ENCODE measurements around the gene CBFA2T2.

Gene CBFA2T2

DNA sequence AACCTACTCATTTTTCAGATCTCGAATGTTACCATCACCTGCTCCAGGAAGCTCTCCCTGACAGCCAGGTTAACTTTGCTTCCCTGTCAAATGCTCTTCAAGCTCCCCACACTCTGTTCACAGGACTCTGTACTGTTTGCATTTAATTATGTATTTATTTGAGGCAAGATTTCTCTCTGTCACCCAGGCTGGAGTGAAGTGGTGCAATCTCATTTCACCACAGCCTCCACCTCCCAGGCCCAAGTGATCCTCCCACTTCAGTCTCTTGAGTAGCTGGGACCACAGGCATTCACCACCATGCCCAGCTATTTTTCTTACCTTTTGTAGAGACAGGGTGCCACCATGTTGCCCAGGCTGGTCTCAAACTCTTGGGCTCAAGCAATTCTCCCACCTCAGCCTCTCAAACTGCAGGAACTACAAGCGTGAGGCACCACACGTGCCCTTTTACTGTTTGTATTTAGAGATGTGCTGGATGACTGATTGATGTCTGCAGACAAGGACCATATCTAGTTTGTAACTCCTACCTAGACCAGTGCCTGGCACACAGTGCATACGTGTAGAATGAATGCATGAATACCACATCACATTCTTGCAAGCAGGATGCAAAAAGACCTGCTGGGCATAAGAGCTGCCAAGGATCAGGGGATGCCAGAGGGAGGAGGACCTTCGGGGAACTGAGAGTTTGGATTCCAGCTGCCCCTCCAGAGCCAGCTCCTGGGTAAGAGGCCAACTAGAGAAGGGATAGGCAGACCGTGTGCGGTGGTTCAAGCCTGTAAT is 15.6 kb upstream of the CBFA2T2 start:
- no peak for DNase-seq (ENCODE audit: low read depth, low spot score)
- Histone ChIP-seq H3K4me1 (ENCODE audit: insufficient read depth, insufficient read length) (no peaks in the 10 kb centered on the region), H3K9me3 (ENCODE audit: insufficient read depth, low read length) (no peaks in the 10 kb centered on the region), H3K9ac (ENCODE audit: insufficient read length, low read depth) (no peak overlapping the region), H3K36me3 (ENCODE audit: insufficient read depth, insufficient read length, low read length) (no peaks in the 10 kb centered on the region), H3K27me3 (ENCODE audit: insufficient read depth, insufficient read length) (no peaks in the 10 kb centered on the region), H3K4me3 (ENCODE audit: insufficient read length, low read depth) (no peak overlapping the region)
- no peak for TF ChIP-seq ZNF274 (IDR thresholded peaks at IDR 0.05; ENCODE audit: low read depth, low read length)
- no peak for TF ChIP-seq SUZ12 (IDR thresholded peaks at IDR 0.05; ENCODE audit: extremely low read depth, insufficient read depth, insufficient read length)
- no peak for TF ChIP-seq YY1 (IDR thresholded peaks at IDR 0.05; ENCODE audit: insufficient read depth, insufficient read length)

DNA sequence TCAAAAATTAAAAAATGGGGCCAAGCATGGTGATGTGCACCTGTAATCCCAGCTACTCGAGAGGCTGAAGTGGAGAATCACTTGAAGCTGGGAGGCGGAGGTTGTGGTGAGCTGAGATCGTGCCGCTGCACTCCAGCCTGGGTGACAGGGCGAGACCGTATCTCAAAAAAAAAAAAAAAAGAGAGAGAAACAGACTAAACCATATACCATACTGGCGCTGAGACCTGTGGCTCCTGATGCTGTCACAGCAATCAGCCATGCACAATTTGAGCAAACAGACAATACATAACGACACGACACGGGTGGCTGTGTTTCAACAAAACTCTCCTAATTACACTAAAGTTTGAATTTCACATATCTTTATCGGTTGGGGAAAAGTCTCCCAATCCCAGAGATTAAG is 14.9 kb upstream of the CBFA2T2 start:
- DNase-seq (ENCODE audit: low read depth, low spot score), result no peak
- Histone ChIP-seq H3K27me3 (ENCODE audit: insufficient read depth, insufficient read length) (no peaks in the 10 kb centered on the region), H3K9me3 (ENCODE audit: insufficient read depth, low read length) (no peaks in the 10 kb centered on the region), H3K36me3 (ENCODE audit: insufficient read depth, insufficient read length, low read length) (no peaks in the 10 kb centered on the region), H3K9ac (ENCODE audit: insufficient read length, low read depth) (no peak overlapping the region), H3K4me3 (ENCODE audit: insufficient read length, low read depth) (no peak overlapping the region), H3K4me1 (ENCODE audit: insufficient read depth, insufficient read length) (peaks cover 5% of the 10 kb centered on the region)
- TF ChIP-seq YY1 (IDR thresholded peaks at IDR 0.05; ENCODE audit: insufficient read depth, insufficient read length), result no peak
- no peak for TF ChIP-seq SUZ12 (IDR thresholded peaks at IDR 0.05; ENCODE audit: extremely low read depth, insufficient read depth, insufficient read length)
- no peak for TF ChIP-seq ZNF274 (IDR thresholded peaks at IDR 0.05; ENCODE audit: low read depth, low read length)

DNA sequence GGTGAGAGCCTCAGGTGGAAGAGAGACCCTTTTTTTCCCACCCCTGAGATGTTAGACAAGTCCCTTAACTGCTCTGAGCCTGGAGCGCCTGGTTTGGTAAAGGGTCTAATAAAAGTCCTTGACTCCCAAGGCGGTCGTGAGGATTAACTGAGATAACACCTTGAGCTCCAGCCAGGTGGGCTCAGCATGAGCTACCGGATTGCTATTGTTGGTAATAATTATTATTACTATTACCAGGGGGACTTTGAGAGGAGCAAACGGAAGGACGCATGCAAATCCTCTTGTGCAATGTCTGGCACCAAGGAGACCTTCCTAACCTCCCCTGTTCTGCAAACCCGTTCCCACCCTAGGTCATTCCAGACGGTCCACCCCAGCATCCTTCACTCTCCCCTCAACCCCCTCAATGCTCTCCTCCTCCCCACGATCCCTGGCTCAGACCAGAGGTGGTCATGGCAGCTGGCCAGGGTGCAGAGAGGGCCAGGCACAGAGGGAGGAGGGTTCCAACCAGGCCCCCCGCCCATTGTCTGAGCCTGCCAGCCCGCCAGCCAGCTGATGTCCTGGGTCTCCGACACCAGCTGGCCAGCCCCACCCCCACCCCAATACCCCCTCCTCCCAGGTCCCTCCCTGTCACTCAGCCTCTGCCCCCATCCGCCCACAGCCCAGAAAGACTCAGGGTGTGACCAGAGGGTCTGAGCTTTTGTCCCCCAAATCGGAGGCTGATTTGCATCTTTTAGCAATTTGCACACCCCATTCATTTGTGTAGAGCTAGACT is 14.3 kb upstream of the CBFA2T2 start:
- H3K36me3 ChIP-seq (ENCODE audit: insufficient read depth, insufficient read length, low read length), result no peaks in the 10 kb centered on the region
- no peak for TF ChIP-seq SUZ12 (IDR thresholded peaks at IDR 0.05; ENCODE audit: extremely low read depth, insufficient read depth, insufficient read length)
- no peak for TF ChIP-seq YY1 (IDR thresholded peaks at IDR 0.05; ENCODE audit: insufficient read depth, insufficient read length)
- no peak for TF ChIP-seq ZNF274 (IDR thresholded peaks at IDR 0.05; ENCODE audit: low read depth, low read length)
- H3K9me3 ChIP-seq (ENCODE audit: insufficient read depth, low read length), result no peaks in the 10 kb centered on the region
- H3K27me3 ChIP-seq (ENCODE audit: insufficient read depth, insufficient read length), result no peaks in the 10 kb centered on the region
- peaks cover 5% of the 10 kb centered on the region for H3K4me1 ChIP-seq (ENCODE audit: insufficient read depth, insufficient read length)
- H3K4me3 ChIP-seq (ENCODE audit: insufficient read length, low read depth), result no peak overlapping the region
- DNase-seq (ENCODE audit: low read depth, low spot score), result no peak
- no peak overlapping the region for H3K9ac ChIP-seq (ENCODE audit: insufficient read length, low read depth)

DNA sequence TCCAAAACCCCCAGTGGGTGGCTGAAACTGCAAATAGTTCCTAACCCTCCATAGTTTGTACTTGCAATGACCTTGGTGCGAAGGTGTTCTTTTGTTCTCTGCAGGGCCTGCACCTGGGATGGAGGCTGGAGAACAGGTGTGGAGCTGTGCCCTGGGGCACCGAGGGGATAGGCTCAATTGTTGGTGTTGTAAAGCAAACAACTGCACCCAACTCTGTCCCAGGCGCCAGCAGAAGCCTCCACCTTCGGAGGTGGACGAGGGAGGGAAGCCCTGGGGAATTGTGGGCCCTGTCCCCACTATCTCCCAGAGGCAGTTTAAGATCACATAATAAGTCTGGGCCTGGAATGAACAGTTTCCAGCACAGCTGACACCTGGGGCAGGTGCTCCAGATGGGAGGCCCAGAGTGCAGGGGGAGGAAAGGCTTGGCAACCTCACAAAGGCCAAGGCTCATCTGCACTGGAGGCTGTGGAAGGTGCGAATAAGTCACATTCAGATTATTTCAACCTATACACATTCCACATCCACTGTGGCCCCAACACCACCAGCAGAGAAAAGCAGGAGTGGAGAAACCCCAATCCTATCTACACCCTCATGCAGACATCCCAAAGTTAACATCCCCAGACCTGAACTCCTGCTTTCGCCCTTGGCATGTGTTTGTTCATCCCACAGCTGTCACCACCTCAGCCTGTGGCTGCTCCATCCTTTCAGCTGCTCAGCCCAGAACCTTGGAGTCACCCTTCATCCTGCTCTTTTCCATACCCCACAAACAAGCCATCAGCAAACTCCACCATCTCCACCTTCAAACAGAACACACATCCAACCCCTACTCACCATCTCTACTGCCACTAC is 12.3 kb upstream of the CBFA2T2 start:
- TF ChIP-seq SUZ12 (IDR thresholded peaks at IDR 0.05; ENCODE audit: extremely low read depth, insufficient read depth, insufficient read length) (no peak), ZNF274 (IDR thresholded peaks at IDR 0.05; ENCODE audit: low read depth, low read length) (no peak)
- Histone ChIP-seq H3K9me3 (ENCODE audit: insufficient read depth, low read length) (no peaks in the 10 kb centered on the region), H3K4me1 (ENCODE audit: insufficient read depth, insufficient read length) (peaks cover 5% of the 10 kb centered on the region), H3K4me3 (ENCODE audit: insufficient read length, low read depth) (no peak overlapping the region), H3K9ac (ENCODE audit: insufficient read length, low read depth) (no peak overlapping the region), H3K27me3 (ENCODE audit: insufficient read depth, insufficient read length) (no peaks in the 10 kb centered on the region), H3K36me3 (ENCODE audit: insufficient read depth, insufficient read length, low read length) (no peaks in the 10 kb centered on the region)
- no peak for DNase-seq (ENCODE audit: low read depth, low spot score)

DNA sequence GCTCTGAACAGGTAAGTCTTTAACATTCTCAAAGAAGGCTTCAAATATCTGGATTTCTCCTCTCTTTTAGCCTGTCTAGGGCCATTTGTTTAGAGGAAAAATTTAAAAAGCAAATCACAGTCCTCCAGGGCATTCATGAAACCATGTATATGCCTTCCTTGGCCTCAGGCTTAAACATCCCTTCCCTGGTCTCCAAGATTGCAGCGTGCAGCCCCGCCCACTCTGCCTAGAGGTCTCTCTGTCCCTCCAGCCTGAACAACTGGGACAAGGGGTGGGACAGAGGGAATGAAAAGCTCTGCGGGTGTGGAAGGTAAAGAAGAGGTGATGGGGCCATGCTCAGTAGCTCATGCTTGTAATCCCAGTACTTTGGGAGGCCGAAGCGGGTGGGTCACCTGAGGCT is 9.8 kb upstream of the CBFA2T2 start:
- Histone ChIP-seq H3K4me3 (ENCODE audit: insufficient read length, low read depth) (no peak overlapping the region), H3K9me3 (ENCODE audit: insufficient read depth, low read length) (no peaks in the 10 kb centered on the region), H3K9ac (ENCODE audit: insufficient read length, low read depth) (no peak overlapping the region), H3K27me3 (ENCODE audit: insufficient read depth, insufficient read length) (no peaks in the 10 kb centered on the region), H3K4me1 (ENCODE audit: insufficient read depth, insufficient read length) (peaks cover 5% of the 10 kb centered on the region), H3K36me3 (ENCODE audit: insufficient read depth, insufficient read length, low read length) (no peaks in the 10 kb centered on the region)
- TF ChIP-seq YY1 (IDR thresholded peaks at IDR 0.05; ENCODE audit: insufficient read depth, insufficient read length) (no peak), SUZ12 (IDR thresholded peaks at IDR 0.05; ENCODE audit: extremely low read depth, insufficient read depth, insufficient read length) (no peak)
- DNase-seq (ENCODE audit: low read depth, low spot score), result no peak

DNA sequence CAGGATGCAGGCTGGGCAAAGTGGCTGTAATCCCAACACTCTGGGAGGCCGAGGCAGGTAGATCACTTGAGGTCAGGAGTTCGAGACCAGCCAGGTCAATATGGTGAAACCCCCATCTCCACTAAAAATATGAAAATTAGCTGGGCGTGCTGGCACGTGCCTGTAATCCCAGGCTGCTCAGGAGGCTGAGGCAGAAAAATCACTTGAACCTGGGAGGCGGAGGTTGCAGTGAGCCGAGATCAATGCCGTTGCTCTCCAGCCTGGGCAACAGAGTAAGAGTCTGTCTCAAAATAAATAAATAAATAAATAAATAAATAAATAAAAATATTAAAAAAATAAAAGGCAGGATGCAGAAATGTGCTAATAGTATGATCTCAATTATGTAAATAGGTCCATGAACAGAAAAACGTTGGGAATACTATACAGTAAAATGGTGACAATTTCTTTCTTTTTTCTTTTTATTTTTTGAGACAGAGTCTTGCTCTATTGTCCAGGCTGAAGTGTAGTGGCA is 8.4 kb upstream of the CBFA2T2 start:
- no peak for DNase-seq (ENCODE audit: low read depth, low spot score)
- no peak overlapping the region for H3K9ac ChIP-seq (ENCODE audit: insufficient read length, low read depth)
- TF ChIP-seq YY1 (IDR thresholded peaks at IDR 0.05; ENCODE audit: insufficient read depth, insufficient read length) (no peak), SUZ12 (IDR thresholded peaks at IDR 0.05; ENCODE audit: extremely low read depth, insufficient read depth, insufficient read length) (no peak), ZNF274 (IDR thresholded peaks at IDR 0.05; ENCODE audit: low read depth, low read length) (no peak)
- no peaks in the 10 kb centered on the region for H3K27me3 ChIP-seq (ENCODE audit: insufficient read depth, insufficient read length)
- no peaks in the 10 kb centered on the region for H3K9me3 ChIP-seq (ENCODE audit: insufficient read depth, low read length)
- H3K4me1 ChIP-seq (ENCODE audit: insufficient read depth, insufficient read length), result peaks cover 5% of the 10 kb centered on the region
- no peak overlapping the region for H3K4me3 ChIP-seq (ENCODE audit: insufficient read length, low read depth)
- no peaks in the 10 kb centered on the region for H3K36me3 ChIP-seq (ENCODE audit: insufficient read depth, insufficient read length, low read length)

All from NT2/D1 (cell line).